Uterus (tissue), 4 donors: ENCODE measurements around the gene LMBR1. TPM values are rescaled to one million over a fixed set of nuclear protein-coding genes. Genes with fewer than 3 reads are reported as not detected.
"Not testable (repeated sequence)": the region's sequence is repeated elsewhere in the genome, so short reads cannot be mapped to it uniquely, and the experiment has no call there.

Experiments
- DNase-seq, 2 donors: peaks; one replicate each; pipeline ENCODE4 v3.0.0-alpha.2; 2019 to 2020
- H3K27ac ChIP-seq, 2 donors: fragments of 200-600 bp; sonication (generic); 1 replicate in 1 of 2; 2 replicates in 1 of 2; pipeline ENCODE4 v1.5.1; 2016 to 2018
- H3K27me3 ChIP-seq, 2 donors: fragments of 200-600 bp; sonication (generic); one replicate each; pipeline ENCODE4 v1.5.1; 2018 to 2019; ENCODE audit warnings: control low read depth in 1 of 2
- H3K36me3 ChIP-seq, 2 donors: fragments of 200-600 bp; sonication (generic); one replicate each; pipeline ENCODE4 v1.5.1; 2019; ENCODE audit warnings: control low read depth in 1 of 2
- H3K4me1 ChIP-seq, 2 donors: fragments of 200-600 bp; sonication (generic); one replicate each; pipeline ENCODE4 v1.5.1; 2018 to 2019; ENCODE audit warnings: control low read depth in 1 of 2
- H3K4me3 ChIP-seq, 2 donors: fragments of 200-600 bp; sonication (generic); 1 replicate in 1 of 2; 2 replicates in 1 of 2; pipeline ENCODE4 v1.5.1; 2018 to 2019; ENCODE audit warnings: mild to moderate bottlenecking in 1 of 2
- H3K9me3 ChIP-seq, 2 donors: fragments of 200-600 bp; sonication (generic); one replicate each; pipeline ENCODE4 v1.5.1; 2019; ENCODE audit warnings: control low read depth in 1 of 2
- POLR2A ChIP-seq, 2 donors: fragments of 450-650 bp; IDR thresholded peaks; one replicate each; pipeline ENCODE4 v1.6.1; 2016; ENCODE audit warnings: antibody characterized with exemption in 2 of 2, mild to moderate bottlenecking in 1 of 2, moderate library complexity in 1 of 2
- intact Hi-C: fragments of 100-400 bp; cut with DNase I; formaldehyde crosslinking; loops from one replicate; pipeline ENCODE4 v1.15.1; 2023; ENCODE audit warnings: low total_unique reads
- total RNA-seq, 4 donors: library from RNA; depleted of rRNA in 3 of 4; stranded (reverse); fragments of >200 nt in 3 of 4; gene quantifications; one replicate each; pipeline versions ENCODE4 v1.1.0 to v1.2.4, GENCODE V29; 2014 to 2023
- TF ChIP-seq, protein P1 (sequence below), 4 experiments: fragments of 200-600 bp in 2 of 4; fragments of 450-650 bp in 2 of 4; sonication (generic) in 2 of 4; IDR thresholded peaks; one replicate each; pipeline ENCODE4 v1.5.1; 2016 to 2019; ENCODE audit warnings: antibody characterized with exemption in 4 of 4, mild to moderate bottlenecking in 2 of 4, moderate library complexity in 1 of 4
- donor health status: DM: yes; HTN: yes; CAD: no.

LMBR1 gene
- total RNA-seq, 4 donors from 2014 or later = 54.4 to 1,378 (median 140) TPM

DNA sequence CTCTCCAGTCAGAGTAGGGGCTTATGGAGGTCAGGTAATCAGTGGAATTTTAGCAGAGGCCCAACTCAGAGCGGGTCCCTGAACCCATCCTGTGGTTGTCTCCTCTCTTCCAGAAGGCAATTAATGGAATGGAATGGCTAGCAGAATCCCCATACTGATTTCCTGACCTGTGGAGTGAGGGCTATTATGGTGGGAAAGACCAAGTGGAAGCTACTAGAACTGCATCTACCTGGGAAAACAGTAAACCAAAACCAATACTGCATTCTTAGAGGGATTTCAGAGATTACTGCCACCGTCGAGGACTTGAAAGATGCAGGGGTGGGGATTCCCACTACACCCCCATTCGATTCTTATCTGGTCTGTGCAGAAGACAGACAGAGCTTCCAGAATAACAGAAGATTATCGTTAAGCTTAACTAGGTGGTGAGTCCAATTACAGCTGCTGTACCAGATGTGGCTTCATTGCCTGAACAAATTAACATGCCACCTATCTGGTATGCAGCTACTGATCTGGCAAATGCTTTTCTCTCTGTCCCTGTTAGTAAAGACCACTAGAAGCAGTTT is 73.2 kb downstream of the LMBR1 start:
- H3K27me3 ChIP-seq = no peaks in the 10 kb centered on the region
- no peaks in the 10 kb centered on the region for H3K4me1 ChIP-seq
- no peaks in the 10 kb centered on the region for H3K9me3 ChIP-seq
- H3K4me3 ChIP-seq = no peak overlapping the region
- H3K27ac ChIP-seq = no peak overlapping the region
- no peak for DNase-seq
- no peaks in the 10 kb centered on the region for H3K36me3 ChIP-seq
- TF ChIP-seq, protein P1, sequence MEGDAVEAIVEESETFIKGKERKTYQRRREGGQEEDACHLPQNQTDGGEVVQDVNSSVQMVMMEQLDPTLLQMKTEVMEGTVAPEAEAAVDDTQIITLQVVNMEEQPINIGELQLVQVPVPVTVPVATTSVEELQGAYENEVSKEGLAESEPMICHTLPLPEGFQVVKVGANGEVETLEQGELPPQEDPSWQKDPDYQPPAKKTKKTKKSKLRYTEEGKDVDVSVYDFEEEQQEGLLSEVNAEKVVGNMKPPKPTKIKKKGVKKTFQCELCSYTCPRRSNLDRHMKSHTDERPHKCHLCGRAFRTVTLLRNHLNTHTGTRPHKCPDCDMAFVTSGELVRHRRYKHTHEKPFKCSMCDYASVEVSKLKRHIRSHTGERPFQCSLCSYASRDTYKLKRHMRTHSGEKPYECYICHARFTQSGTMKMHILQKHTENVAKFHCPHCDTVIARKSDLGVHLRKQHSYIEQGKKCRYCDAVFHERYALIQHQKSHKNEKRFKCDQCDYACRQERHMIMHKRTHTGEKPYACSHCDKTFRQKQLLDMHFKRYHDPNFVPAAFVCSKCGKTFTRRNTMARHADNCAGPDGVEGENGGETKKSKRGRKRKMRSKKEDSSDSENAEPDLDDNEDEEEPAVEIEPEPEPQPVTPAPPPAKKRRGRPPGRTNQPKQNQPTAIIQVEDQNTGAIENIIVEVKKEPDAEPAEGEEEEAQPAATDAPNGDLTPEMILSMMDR (IDR thresholded peaks at IDR 0.05) = no peak
- no peak for TF ChIP-seq POLR2A (IDR thresholded peaks at IDR 0.05)
- intact Hi-C loops = loop anchor here (10.0 kb wide), 1 partner anchor 1025 kb away; no protein-coding TSS in a partner anchor

DNA sequence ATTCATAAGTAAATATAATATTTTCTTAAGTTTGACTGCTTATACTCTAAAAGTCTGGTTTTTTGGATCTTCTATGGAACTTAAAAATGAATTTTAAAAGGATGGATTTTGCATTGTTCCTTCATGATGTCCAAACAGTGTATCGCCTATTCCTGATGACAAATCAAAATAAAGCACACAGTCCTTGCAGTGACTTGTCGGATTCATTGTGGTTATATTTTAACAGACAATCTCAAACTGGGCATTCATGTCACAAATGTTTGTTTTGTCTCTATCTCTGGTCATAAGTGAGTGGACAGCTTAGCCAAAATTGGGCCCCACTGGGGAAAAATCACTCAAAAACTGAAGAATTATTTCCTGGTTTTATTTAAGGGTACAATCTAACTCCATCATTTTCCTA is 74.8 kb downstream of the LMBR1 start:
- intact Hi-C loops = loop anchor here (10.0 kb wide), 1 partner anchor 1023 kb away; no protein-coding TSS in a partner anchor
- Histone ChIP-seq H3K27me3 (no peaks in the 10 kb centered on the region), H3K27ac (no peak overlapping the region), H3K9me3 (no peaks in the 10 kb centered on the region), H3K36me3 (no peaks in the 10 kb centered on the region), H3K4me3 (no peak overlapping the region), H3K4me1 (no peaks in the 10 kb centered on the region)
- TF ChIP-seq, protein P1 (IDR thresholded peaks at IDR 0.05) = no peak
- TF ChIP-seq POLR2A (IDR thresholded peaks at IDR 0.05) = no peak
- no peak for DNase-seq

DNA sequence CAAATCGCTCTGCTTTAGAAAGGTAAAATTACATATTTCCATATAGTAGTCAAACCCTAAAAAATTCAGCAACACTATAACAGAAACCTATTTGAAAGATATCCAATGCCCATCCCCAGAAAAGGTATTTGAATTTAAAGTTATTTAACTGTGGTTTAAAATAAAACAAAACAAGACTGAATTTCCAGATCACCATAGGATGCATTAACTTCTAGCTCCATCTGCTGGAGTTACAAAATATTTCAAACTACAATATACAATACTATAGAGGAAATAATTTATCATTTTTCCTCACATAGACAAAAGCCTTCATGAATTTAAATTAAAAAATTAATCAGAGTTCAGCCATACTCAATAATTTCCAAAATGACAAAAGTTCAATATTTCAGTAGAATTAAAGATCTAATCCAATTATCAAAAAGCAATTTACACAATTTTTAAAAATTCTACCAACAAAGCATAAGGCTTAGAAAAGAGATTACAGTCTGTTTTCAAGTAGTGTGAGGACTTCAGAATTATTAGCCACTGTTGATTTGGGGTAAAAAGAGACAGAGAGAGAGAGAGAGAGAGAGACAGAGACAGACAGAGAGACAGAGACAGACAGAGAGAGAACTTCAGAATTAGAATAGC is 75.9 kb downstream of the LMBR1 start:
- H3K4me3 ChIP-seq = no peak overlapping the region
- TF ChIP-seq, protein P1 (IDR thresholded peaks at IDR 0.05) = no peak
- no peak for TF ChIP-seq POLR2A (IDR thresholded peaks at IDR 0.05)
- intact Hi-C loops = loop anchor here (10.0 kb wide), 1 partner anchor 1022 kb away; no protein-coding TSS in a partner anchor
- no peaks in the 10 kb centered on the region for H3K9me3 ChIP-seq
- no peaks in the 10 kb centered on the region for H3K27me3 ChIP-seq
- no peaks in the 10 kb centered on the region for H3K4me1 ChIP-seq
- H3K27ac ChIP-seq = no peak overlapping the region
- no peak for DNase-seq
- H3K36me3 ChIP-seq = no peaks in the 10 kb centered on the region

DNA sequence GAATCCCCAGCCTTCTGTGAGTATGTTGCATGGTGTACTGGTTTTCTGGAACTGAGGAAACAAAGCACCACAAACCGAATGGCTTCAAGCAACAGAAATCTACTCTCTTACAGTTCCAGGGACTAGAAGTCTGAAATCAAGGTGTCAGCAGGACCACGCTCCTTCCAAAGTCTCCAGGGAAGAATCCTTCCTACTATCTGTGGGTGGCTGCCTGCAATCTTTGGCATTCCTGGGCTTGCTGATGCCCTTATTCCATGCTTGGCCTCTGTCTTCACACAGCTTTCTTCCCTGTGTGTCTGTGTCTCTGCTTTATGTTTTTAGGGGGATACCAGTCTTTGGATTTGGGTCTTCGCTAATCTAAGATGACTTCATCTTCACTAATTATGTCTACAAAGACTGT is 81.3 kb downstream of the LMBR1 start:
- Histone ChIP-seq H3K36me3 (no peaks in the 10 kb centered on the region), H3K4me3 (no peak overlapping the region), H3K27me3 (no peaks in the 10 kb centered on the region), H3K27ac (no peak overlapping the region), H3K9me3 (no peaks in the 10 kb centered on the region), H3K4me1 (no peaks in the 10 kb centered on the region)
- TF ChIP-seq POLR2A (IDR thresholded peaks at IDR 0.05) = no peak
- TF ChIP-seq, protein P1 (IDR thresholded peaks at IDR 0.05) = no peak
- intact Hi-C loops = loop anchor here (10.0 kb wide), 1 partner anchor 1017 kb away; no protein-coding TSS in a partner anchor
- no peak for DNase-seq

DNA sequence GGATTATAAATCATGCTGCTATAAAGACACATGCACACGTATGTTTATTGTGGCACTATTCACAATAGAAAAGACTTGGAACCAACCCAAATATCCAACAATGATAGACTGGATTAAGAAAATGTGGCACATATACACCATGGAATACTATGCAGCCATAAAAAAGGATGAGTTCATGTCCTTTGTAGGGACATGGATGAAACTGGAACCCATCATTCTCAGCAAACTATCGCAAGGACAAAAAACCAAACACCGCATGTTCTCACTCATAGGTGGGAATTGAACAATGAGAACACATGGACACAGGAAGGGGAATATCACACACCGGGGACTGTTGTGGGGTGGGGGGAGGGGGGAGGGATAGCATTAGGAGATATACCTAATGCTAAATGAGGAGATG is 89.3 kb downstream of the LMBR1 start:
- H3K27me3 ChIP-seq, H3K27ac ChIP-seq, H3K36me3 ChIP-seq, H3K9me3 ChIP-seq, H3K4me1 ChIP-seq, DNase-seq, H3K4me3 ChIP-seq, intact Hi-C loops: not testable (repeated sequence)
